Liver (tissue), 9 donors: Measurements from ENCODE around the gene FOXM1. TPM values are rescaled to one million over a fixed set of nuclear protein-coding genes. Genes with fewer than 3 reads are reported as not detected.

ENCODE experiments used
- DNase-seq: peaks from one replicate; pipeline ENCODE4 v3.0.0-alpha.2; 2017; ENCODE audit warnings: low spot score
- H3K27ac ChIP-seq, 2 donors: one replicate each; pipeline ENCODE4 v1.7.0; 2013; ENCODE audit warnings: inconsistent platforms in 2 of 2, low read length in 2 of 2, control low read depth in 1 of 2, low read depth in 1 of 2, mild to moderate bottlenecking in 1 of 2
- H3K27me3 ChIP-seq, 4 donors: one replicate each; pipeline versions ENCODE4 v1.6.1 to v1.7.0; 2013; ENCODE audit warnings: low read length in 3 of 4, inconsistent platforms in 1 of 4, mild to moderate bottlenecking in 1 of 4, moderate library complexity in 1 of 4; ENCODE audit not compliant: control insufficient read depth in 4 of 4, insufficient read depth in 4 of 4
- H3K36me3 ChIP-seq, 4 donors: one replicate each; pipeline versions ENCODE4 v1.6.1 to v1.7.0; 2013; ENCODE audit warnings: low read length in 3 of 4, mild to moderate bottlenecking in 3 of 4, low read depth in 1 of 4, moderate library complexity in 1 of 4; ENCODE audit not compliant: control insufficient read depth in 4 of 4, insufficient read depth in 3 of 4
- H3K4me1 ChIP-seq, 4 donors: one replicate each; pipeline versions ENCODE4 v1.6.1 to v1.7.0; 2013; ENCODE audit warnings: low read length in 3 of 4, mild to moderate bottlenecking in 3 of 4, moderate library complexity in 1 of 4; ENCODE audit not compliant: control insufficient read depth in 4 of 4, insufficient read depth in 4 of 4
- H3K4me3 ChIP-seq, 3 donors: one replicate each; pipeline versions ENCODE4 v1.6.1 to v1.7.0; 2013; ENCODE audit warnings: low read length in 3 of 3, control low read depth in 1 of 3, low read depth in 1 of 3, mild to moderate bottlenecking in 1 of 3
- H3K9ac ChIP-seq, 2 donors: one replicate each; pipeline ENCODE4 v1.7.0; 2013; ENCODE audit warnings: low read length in 2 of 2, mild to moderate bottlenecking in 2 of 2, moderate library complexity in 2 of 2, control low read depth in 1 of 2, low read depth in 1 of 2
- H3K9me3 ChIP-seq, 4 donors: one replicate each; pipeline versions ENCODE4 v1.6.1 to v1.7.0; 2013; ENCODE audit warnings: low read length in 3 of 4; ENCODE audit not compliant: control insufficient read depth in 4 of 4
- EGR1 ChIP-seq, 2 donors: IDR thresholded peaks; 2 replicates each; pipeline ENCODE4 v1.6.1; 2016 to 2018; ENCODE audit warnings: antibody characterized with exemption in 2 of 2, low read depth in 2 of 2
- FOXA1 ChIP-seq: IDR thresholded peaks from 2 replicates; pipeline ENCODE4 v1.6.1; 2016; ENCODE audit warnings: antibody characterized with exemption
- FOXA2 ChIP-seq: IDR thresholded peaks from 2 replicates; pipeline ENCODE4 v1.6.1; 2016; ENCODE audit warnings: antibody characterized with exemption
- GABPA ChIP-seq, 2 donors: IDR thresholded peaks in 1 of 2; conservative IDR thresholded peaks in 1 of 2; 2 replicates each; pipeline ENCODE4 v1.6.1; 2016; ENCODE audit warnings: antibody characterized with exemption in 2 of 2, mild to moderate bottlenecking in 1 of 2, moderate library complexity in 1 of 2
- HNF4A ChIP-seq, 2 donors: conservative IDR thresholded peaks; 2 replicates each; pipeline ENCODE4 v1.6.1; 2016; ENCODE audit warnings: antibody characterized with exemption in 2 of 2, mild to moderate bottlenecking in 2 of 2
- HNF4G ChIP-seq: IDR thresholded peaks from 2 replicates; pipeline ENCODE4 v1.6.1; 2016; ENCODE audit warnings: antibody characterized with exemption
- JUND ChIP-seq, 2 donors: IDR thresholded peaks; 2 replicates each; pipeline ENCODE4 v1.6.1; 2016; ENCODE audit warnings: antibody characterized with exemption in 2 of 2
- MAX ChIP-seq: IDR thresholded peaks from 2 replicates; pipeline ENCODE4 v1.6.1; 2016; ENCODE audit warnings: antibody characterized with exemption
- NR2F2 ChIP-seq: IDR thresholded peaks from 2 replicates; pipeline ENCODE4 v1.6.1; 2016; ENCODE audit warnings: antibody characterized with exemption
- RAD21 ChIP-seq, 2 donors: IDR thresholded peaks; 2 replicates each; pipeline ENCODE4 v1.6.1; 2016; ENCODE audit warnings: antibody characterized with exemption in 2 of 2, mild to moderate bottlenecking in 2 of 2
- REST ChIP-seq: IDR thresholded peaks from 2 replicates; pipeline ENCODE4 v1.6.1; 2016; ENCODE audit warnings: antibody characterized with exemption, mild to moderate bottlenecking
- SP1 ChIP-seq: IDR thresholded peaks from 2 replicates; pipeline ENCODE4 v1.6.1; 2018; ENCODE audit warnings: antibody characterized with exemption, mild to moderate bottlenecking
- TAF1 ChIP-seq: conservative IDR thresholded peaks from 2 replicates; pipeline ENCODE4 v1.6.1; 2016; ENCODE audit warnings: antibody characterized with exemption, mild to moderate bottlenecking
- YY1 ChIP-seq: IDR thresholded peaks from 2 replicates; pipeline ENCODE4 v1.6.1; 2016; ENCODE audit warnings: antibody characterized with exemption, mild to moderate bottlenecking
- ZBTB33 ChIP-seq: IDR thresholded peaks from 2 replicates; pipeline ENCODE4 v1.6.1; 2016; ENCODE audit warnings: antibody characterized with exemption
- WGBS: extraction: QIAGEN DNeasy Blood & Tissue Kit; methylation state at CpG from one replicate; pipeline ENCODE4 v1.1.7; 2013; 5-methylcytosine and 5-hydroxymethylcytosine counted together
- polyA plus RNA-seq, 2 donors: library from polyadenylated mRNA; stranded (reverse) in 1 of 2; unstranded in 1 of 2; fragments of 200-250 nt in 1 of 2; fragments of >200 nt in 1 of 2; fragmentation: Nextera tagmentation in 1 of 2; extraction: Ambion mirVana in 1 of 2; gene quantifications; one replicate each; pipeline versions ENCODE4 v1.2.1 to v1.2.3, GENCODE V29; 2013 to 2015
- total RNA-seq, 2 donors: library from RNA; depleted of rRNA; stranded (reverse); fragments of >200 nt; gene quantifications; one replicate each; pipeline ENCODE4 v1.2.3, GENCODE V29; 2014
- donor health status: healthy.
- donor health status: healthy.
- donor health status: healthy.
- donor health status: healthy.
- donor health status: healthy.

Gene FOXM1
- total and polyA plus RNA-seq, 4 donors = 0.81 to 10.3 (median 4.6) TPM; not detected in 1

GRCh38 chr12:2857021-2857431 is 19.9 kb downstream of the FOXM1 start, which contains the start of gene TEX52:
Gene TEX52, minus strand, starts transcription at chr12:2857039. Its CDS starts 13 bp downstream, at chr12:2857026.
- Histone ChIP-seq H3K4me1 (no peaks in the 10 kb centered on the region), H3K36me3 (peaks cover 0 to 4% (median 2%) of the 10 kb centered on the region in 4 donors), H3K4me3 (no peak within 1 kb of the TSS), H3K9me3 (no peaks in the 10 kb centered on the region), H3K9ac (no peak within 1 kb of the TSS), H3K27ac (no peak within 1 kb of the TSS), H3K27me3 (no peaks in the 10 kb centered on the region)
- DNase-seq = no peak
- no peak for TF ChIP-seq YY1
- no peak for TF ChIP-seq TAF1
- TF ChIP-seq FOXA2 = no peak
- TF ChIP-seq GABPA (IDR thresholded peaks at IDR 0.05 in 1 of 2, conservative IDR thresholded peaks at IDR 0.05 in 1 of 2) = no peak
- WGBS = 95% methylated on average over 3 of the region's 3 CpGs

GRCh38 chr12:2856051-2856450 is 20.9 kb downstream of the FOXM1 start:
- Histone ChIP-seq H3K27me3 (no peaks in the 10 kb centered on the region), H3K36me3 (peaks cover 0 to 4% (median 2%) of the 10 kb centered on the region in 4 donors), H3K4me1 (no peaks in the 10 kb centered on the region), H3K4me3 (no peak overlapping the region), H3K27ac (no peak overlapping the region), H3K9me3 (no peaks in the 10 kb centered on the region), H3K9ac (no peak overlapping the region)
- 93% methylated on average over 3 of the region's 3 CpGs for WGBS
- TF ChIP-seq SP1 = no peak
- no peak for TF ChIP-seq HNF4A (conservative IDR thresholded peaks at IDR 0.05)
- TF ChIP-seq GABPA (IDR thresholded peaks at IDR 0.05 in 1 of 2, conservative IDR thresholded peaks at IDR 0.05 in 1 of 2) = no peak
- no peak for TF ChIP-seq FOXA2
- TF ChIP-seq MAX = no peak
- no peak for TF ChIP-seq YY1
- TF ChIP-seq REST = no peak
- TF ChIP-seq TAF1 = no peak
- TF ChIP-seq HNF4G = no peak
- no peak for TF ChIP-seq FOXA1
- TF ChIP-seq NR2F2 = no peak
- TF ChIP-seq EGR1 (IDR thresholded peaks at IDR 0.05; ENCODE audit: low read depth in 2 of 2) = no peak
- TF ChIP-seq JUND (IDR thresholded peaks at IDR 0.05) = no peak
- TF ChIP-seq ZBTB33 = no peak
- TF ChIP-seq RAD21 (IDR thresholded peaks at IDR 0.05) = no peak
- DNase-seq = no peak
